HG02763 (cell line): Measurements from ENCODE around the gene FFAR1.
A peak's percentile ranks its signal among the peaks of the same experiment; 100 is the strongest.

Experiments used
- ATAC-seq: cut with Tn5 transposase; IDR thresholded peaks from one replicate; pipeline ENCODE4 v1.9.1; 2021; ENCODE audit warnings: mild to moderate bottlenecking, moderate library complexity; ENCODE audit not compliant: unreplicated experiment

The FFAR1 gene, protein sequence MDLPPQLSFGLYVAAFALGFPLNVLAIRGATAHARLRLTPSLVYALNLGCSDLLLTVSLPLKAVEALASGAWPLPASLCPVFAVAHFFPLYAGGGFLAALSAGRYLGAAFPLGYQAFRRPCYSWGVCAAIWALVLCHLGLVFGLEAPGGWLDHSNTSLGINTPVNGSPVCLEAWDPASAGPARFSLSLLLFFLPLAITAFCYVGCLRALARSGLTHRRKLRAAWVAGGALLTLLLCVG (N-terminal part only)

DNA sequence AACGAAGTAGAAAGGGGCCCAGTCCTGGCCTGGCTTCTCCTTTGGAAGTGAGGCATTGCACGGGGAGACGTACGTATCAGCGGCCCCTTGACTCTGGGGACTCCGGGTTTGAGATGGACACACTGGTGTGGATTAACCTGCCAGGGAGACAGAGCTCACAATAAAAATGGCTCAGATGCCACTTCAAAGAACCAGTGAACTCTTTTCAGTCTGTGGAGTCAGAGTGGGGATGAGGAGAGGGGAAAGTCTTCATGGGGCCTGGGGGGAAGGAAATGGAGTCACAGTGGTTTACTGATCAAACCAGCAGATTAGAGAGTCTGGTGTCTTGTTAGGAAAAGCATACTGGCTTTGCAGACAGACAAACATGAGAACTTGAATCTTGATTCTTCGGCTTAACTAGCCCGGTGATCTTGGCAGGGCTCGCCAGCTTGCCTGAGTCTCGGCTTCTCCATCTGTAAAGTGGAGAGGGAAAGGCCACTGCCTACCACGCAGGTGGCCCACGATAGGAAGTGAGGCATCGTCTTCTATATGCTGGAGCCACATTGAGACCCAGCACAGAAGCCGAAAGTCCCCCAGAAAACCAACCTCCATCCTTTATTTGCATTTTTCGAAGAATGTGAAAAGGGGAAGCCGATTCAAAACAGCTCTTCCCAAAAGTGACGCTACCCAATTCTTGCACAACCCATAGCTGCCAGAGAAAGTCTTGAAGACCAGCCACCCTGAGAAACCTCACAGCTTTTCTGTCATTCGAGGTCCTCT, at the start of gene FFAR1:
TSS of gene FFAR1 (plus strand) at position 732 of the 759 bp plus-strand sequence. CDS start 3,650 bp downstream, outside the sequence.
- peak; percentile 59 for ATAC-seq

- no peak for ATAC-seq
These were observed 49.8 kb upstream of the FFAR1 start for GRCh38 chr19:35297922-35298321.

DNA sequence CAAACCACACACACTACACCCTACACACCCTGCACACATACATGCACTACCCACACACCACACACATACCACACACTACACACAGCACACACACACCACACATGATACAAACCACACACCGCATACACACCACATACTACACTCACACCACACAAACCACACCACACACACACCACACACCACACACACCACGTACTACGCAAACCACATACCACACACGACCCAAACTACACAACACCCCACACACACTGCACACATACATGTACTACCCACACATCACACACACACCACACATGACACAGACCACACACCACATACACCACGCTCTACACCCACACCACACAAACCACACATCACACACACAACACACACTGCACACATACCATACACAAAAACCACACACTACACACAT, 49.1 kb upstream of the FFAR1 start:
- ATAC-seq: no peak

GRCh38 chr19:35299523-35300338, 48.0 kb upstream of the FFAR1 start:
- ATAC-seq: no peak

DNA sequence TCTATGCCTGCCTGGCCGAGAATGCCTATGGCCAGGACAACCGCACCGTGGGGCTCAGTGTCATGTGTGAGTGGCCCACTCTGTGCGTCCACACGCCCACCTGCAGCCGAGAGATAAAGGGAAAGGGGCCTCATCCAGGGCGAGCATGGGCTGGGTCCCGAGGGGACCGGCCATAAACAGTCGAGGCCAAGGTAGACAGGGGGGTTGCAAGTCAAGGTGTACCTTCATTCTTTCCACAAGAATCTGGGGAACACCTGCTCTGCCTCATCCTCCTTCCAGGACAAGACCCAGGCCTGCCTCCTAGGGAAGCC, 47.4 kb upstream of the FFAR1 start:
- ATAC-seq: no peak

GRCh38 chr19:35301961-35302360, 45.7 kb upstream of the FFAR1 start:
- ATAC-seq: no peak

DNA sequence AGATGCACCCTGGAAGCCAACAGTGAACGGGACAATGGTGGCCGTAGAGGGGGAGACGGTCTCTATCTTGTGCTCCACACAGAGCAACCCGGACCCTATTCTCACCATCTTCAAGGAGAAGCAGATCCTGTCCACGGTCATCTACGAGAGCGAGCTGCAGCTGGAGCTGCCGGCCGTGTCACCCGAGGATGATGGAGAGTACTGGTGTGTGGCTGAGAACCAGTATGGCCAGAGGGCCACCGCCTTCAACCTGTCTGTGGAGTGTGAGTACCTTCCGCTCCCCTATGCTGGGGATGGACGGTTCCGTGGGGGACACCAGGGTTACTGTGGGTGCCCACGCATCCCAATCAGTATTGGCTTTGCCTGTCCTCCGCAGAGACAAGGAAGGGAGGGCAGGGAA, 45.3 kb upstream of the FFAR1 start:
- no peak for ATAC-seq

DNA sequence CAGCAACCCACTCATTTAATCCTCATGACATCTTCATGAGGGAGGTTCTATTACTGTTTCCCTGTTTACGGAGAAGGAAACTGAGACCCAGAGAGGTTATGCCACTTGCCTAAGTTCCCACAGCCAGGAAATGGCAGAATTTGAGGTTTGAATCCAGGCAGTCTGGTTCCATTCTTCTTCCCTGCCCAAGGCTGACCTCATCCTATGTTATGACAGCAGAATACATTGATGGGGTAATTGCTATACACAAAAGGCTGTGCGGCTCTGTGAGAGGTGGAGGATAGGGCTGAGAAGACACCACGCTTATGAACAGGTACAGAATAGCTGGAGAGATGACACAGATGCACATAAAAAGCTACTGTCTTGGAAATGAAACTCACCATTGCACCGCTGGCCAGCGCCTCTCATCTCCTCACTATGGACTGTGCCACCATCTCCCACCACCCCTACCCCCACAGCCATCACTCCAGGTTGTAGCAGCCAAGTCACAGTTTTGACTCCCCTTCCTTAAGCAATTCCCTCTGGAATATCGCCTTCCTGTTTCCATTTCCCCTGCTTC, 44.3 kb upstream of the FFAR1 start:
- no peak for ATAC-seq

GRCh38 chr19:35304036-35304435, 43.7 kb upstream of the FFAR1 start:
- no peak for ATAC-seq

DNA sequence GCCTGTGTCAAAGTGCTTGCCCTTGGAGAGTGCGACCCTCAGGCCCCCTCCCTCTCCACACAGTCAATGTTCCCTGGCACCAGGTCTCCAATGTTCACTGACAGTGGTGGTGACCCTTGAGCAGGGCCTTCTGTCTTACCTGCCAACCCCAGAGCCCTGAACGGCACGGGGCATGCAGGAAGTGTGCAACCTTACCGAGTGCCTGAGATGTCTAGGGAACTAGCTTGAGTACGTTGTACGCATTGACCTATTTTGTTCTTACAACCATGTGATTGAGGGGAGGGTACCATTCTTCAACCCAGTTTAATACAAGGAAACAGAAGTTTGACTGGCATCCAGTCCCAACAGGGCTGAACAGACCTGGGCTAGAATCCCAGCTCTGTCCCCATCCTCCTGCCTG, 42.5 kb upstream of the FFAR1 start:
- ATAC-seq: no peak

- ATAC-seq: no peak
These were observed 41.0 kb upstream of the FFAR1 start for GRCh38 chr19:35306473-35307246.

GRCh38 chr19:35307931-35308330, 39.8 kb upstream of the FFAR1 start:
- ATAC-seq: no peak

DNA sequence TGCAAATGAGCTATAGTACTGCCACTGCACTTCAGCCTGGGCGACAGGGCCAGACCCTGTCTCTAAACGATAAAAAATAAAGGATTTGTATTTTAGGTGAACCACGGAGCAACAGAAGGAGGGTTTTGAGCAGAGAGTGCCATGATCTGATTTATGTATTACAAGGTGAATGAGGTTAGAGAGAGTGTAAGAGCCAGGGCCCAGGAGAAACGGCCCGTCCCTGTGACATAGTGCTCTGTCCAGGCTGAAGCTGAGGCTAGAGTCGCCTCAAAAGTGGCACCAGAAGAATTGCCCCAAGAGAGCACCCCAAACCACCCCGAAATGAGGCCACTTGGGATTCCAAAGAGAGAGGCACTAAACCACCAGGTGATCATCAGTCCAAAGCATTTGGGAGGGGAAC, 38.8 kb upstream of the FFAR1 start:
- ATAC-seq: no peak

GRCh38 chr19:35309481-35310279, 38.0 kb upstream of the FFAR1 start:
- ATAC-seq: no peak

- no peak for ATAC-seq
These were observed 37.4 kb upstream of the FFAR1 start for GRCh38 chr19:35310331-35310730.

DNA sequence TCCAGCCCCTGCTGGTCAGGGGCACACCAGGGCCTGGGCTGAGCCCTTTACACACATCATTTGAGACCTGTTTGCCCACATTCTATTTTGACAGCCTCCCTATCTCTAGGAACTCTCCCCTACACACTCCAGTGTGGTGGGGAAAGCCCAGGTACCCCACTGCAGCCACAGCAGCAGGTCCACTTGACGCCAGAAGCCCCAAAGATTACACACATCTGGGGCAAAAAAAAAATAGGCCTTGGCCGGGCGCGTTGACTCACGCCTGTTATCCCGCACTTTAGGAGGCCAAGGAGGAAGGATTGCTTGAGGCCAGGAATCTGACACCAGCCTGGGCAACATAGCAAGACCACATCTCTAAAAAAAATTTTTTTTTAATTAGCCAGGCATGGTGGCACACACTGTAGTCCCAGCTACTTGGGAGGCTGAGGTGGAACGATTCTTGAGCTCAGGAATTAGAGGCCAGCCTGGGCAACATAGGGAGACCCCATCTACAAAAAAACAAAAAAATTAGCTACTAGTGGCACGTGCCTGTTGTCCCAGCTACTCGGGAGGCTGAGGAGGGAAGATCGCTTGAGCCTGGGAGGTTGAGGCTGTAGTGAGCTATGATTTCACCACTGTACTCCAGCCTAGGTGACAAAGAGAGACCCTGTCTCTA, 36.8 kb upstream of the FFAR1 start:
- no peak for ATAC-seq

GRCh38 chr19:35311901-35312665, 35.6 kb upstream of the FFAR1 start:
- no peak for ATAC-seq

DNA sequence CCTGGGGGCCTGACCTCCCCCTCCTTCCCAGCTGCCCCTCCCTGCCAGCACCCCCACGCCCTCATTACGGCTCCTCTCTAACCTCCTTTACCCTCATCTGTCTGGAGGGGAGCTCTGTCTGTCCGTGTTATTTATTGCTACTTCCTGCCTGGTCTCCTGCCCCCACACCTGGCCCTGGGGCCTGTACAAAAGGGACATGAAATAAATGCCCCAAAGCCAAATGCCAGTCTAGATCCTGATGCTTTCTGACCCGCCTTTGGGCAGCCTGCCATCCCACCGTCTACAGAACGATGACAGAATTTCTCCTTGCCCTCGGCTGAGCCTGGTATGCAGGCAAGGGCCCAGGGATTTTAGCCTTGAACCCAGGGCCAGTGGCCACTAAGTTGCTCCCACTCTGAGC, 34.1 kb upstream of the FFAR1 start:
- ATAC-seq: no peak

- ATAC-seq: no peak
These were observed 33.7 kb upstream of the FFAR1 start for GRCh38 chr19:35314031-35314430.
